Motor neuron (in vitro differentiated cells): ENCODE data around the gene ZNF570. TPM values are rescaled to one million over a fixed set of nuclear protein-coding genes. Genes with fewer than 3 reads are reported as not detected.

Experiments
- ATAC-seq, 8 experiments: fragments of 200-7000 bp; cut with Tn5 transposase; replicated peaks in 6 of 8; 2 replicates each; pipeline ENCODE4 v1.8.0; 2021; ENCODE audit warnings: mild to moderate bottlenecking in 8 of 8, moderate library complexity in 8 of 8
- H3K27ac ChIP-seq, 2 donors: fragments of 250-450 bp; sonication (Bioruptor Pico); 2 replicates each; pipeline ENCODE4 v1.9.0; 2021; ENCODE audit warnings: antibody characterized with exemption in 2 of 2, mild to moderate bottlenecking in 2 of 2, moderate library complexity in 1 of 2
- H3K4me1 ChIP-seq, 2 donors: fragments of 250-450 bp; sonication (Bioruptor Pico); replicated peaks in 1 of 2; 2 replicates each; pipeline ENCODE4 v1.6.1; 2021; ENCODE audit warnings: antibody characterized with exemption in 2 of 2, mild to moderate bottlenecking in 2 of 2, moderate library complexity in 1 of 2
- H3K4me3 ChIP-seq, 5 donors: fragments of 250-450 bp; sonication (Bioruptor Pico); 2 replicates each; pipeline ENCODE4 v1.9.0; 2021; ENCODE audit warnings: antibody characterized with exemption in 5 of 5, mild to moderate bottlenecking in 5 of 5, moderate library complexity in 4 of 5
- WGBS, 10 experiments: fragments of 450-650 bp; shearing (Covaris generic); methylation state at CpG; one replicate each; pipeline ENCODE4 v1.0.0; 2022; 5-methylcytosine and 5-hydroxymethylcytosine counted together
- in situ Hi-C, 9 experiments: fragments of 400-800 bp; cut with MboI; loops; one replicate each; pipeline ENCODE4 v1.15.0; 2021; ENCODE audit warnings: low sequenced_read_pairs in 9 of 9, low pct_unique_long_range_greater_than_20kb in 2 of 9; ENCODE audit not compliant: unreplicated experiment in 9 of 9
- total RNA-seq, 8 experiments: library from RNA; unstranded; fragments of 300-600 nt; gene quantifications; 2 replicates each; pipeline versions ENCODE4 v1.2.3 to v1.2.4, GENCODE V29; 2022

ZNF570 gene
- 10 to 100 TPM in 3 of 8 experiments, 1 to 10 TPM in 5; 1.5 to 11.5 (median 9.3) TPM for total RNA-seq

DNA sequence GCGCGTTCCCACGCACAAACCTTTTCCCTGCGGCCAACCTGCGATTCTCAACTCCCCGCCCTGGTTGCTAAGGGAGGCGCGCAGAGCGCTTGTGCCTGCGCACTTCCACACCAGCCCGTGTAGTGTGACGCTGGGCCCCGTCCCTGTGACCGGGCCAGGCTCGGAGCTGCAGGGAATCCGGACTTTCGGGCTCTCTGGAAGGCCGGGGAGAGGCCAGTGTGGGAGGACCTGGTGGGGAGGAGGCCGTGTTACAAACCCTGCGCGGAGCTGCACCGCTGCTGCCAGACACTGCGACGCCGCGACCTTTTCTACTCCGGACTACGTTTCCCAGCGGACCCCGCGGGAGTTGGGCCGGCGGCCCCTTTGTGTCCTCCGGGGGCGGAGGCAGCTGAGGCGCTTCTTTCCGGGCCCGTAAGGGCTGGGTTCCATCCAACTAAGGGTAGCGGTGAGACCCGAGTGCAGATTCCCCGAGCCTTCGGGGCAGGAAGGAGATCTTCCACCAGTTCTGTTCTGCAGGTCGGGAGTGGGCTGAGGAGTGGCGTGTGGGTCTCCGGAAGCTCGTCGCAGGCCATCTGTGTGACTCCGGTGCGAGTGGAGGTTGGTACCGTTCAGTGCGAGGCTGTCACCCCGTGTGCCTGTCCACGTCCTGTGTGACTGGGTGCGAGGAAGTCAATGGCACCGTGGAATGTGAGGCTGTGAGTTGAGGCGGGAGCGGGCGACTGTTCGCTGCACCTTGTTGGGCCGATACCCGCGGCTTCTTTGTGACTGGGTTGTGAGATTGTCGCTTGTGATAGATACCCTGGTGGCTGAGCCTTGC, at the start of gene ZNF570:
ZNF570 (plus strand) TSS at position 396 of the 817 bp plus-strand sequence. CDS start 999 bp downstream, outside the sequence.
- Histone ChIP-seq H3K27ac (peak within 1 kb of the TSS; percentile 80 to 91), H3K4me3 (peak within 1 kb of the TSS; percentile 64 to 78 (median 73)), H3K4me1 (peaks cover 8 to 21% of the 10 kb centered on the region in 2 donors)
- in situ Hi-C loops = no loop called here
- 0 to 5% (median 0%) methylated on average over 1 to 8 of the region's 63 CpGs; no CpG with 5 or more reads in 3 of the 10 experiments for WGBS, 10 experiments
- ATAC-seq = peak; percentile 69 to 85 (median 80)

DNA sequence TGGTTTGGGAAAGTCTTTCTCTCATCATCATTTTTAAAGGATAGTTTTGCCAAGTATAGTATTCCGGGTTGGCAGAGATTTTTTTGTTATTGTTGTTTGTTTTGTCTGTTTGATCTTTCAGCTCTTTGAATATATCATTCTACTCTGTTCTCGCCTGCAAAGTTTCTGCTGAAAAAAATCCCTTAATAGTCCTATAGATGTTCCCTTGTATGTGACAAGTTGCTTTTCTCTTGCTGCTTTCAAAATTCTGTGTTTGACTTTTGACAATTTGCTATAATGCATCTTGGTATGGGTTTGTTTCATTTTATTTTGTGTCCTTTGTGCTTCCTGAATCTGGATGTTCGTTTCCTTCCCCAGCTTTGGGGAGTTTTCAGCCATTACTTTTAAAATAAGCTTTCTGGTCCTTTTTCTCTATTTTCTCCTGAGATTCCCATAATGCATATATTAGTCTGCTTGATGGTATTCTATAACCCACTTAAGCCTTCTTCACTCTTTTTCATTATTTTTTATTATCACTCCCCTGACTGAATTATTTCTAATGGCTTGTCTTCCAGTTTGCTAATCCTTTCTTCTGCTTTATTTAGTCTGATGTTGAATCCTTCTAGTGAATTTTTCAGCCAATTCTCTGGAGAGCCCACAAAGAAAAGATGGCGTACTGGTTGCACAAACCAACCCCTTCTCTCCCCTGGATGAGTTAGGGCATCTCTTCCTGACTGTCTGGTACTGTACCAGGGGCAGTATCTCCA, 16.5 kb upstream of the ZNF570 start:
- no peak for ATAC-seq
- WGBS, 10 experiments = 72 to 100% (median 92%) methylated on average over 2 to 4 of the region's 4 CpGs
- H3K27ac ChIP-seq = no peak overlapping the region
- no peak overlapping the region for H3K4me3 ChIP-seq
- in situ Hi-C loops = no loop called here
- H3K4me1 ChIP-seq = no peaks in the 10 kb centered on the region

- 10 to 83% (median 58%) methylated on average over 3 to 20 of the region's 25 CpGs; no CpG with 5 or more reads in 1 of the 10 experiments for WGBS, 10 experiments
- Histone ChIP-seq H3K4me3 (peak overlapping the region; percentile 78 to 100 (median 92)), H3K27ac (peak overlapping the region; percentile 85 to 97), H3K4me1 (peaks cover 8 to 21% of the 10 kb centered on the region in 2 donors)
- ATAC-seq = no peak
- in situ Hi-C loops = no loop called here
Observed at GRCh38 chr19:37466277-37466797, 2.8 kb upstream of the ZNF570 start.

- H3K4me1 ChIP-seq = peaks cover 8 to 21% of the 10 kb centered on the region in 2 donors
- 0 to 8% (median 0%) methylated on average over 1 to 7 of the region's 62 CpGs; no CpG with 5 or more reads in 4 of the 10 experiments for WGBS, 10 experiments
- in situ Hi-C loops = no loop called here
- peak within 1 kb of the TSS; percentile 78 to 100 (median 92) for H3K4me3 ChIP-seq
- ATAC-seq = peak; percentile 68 to 76 (median 74)
- H3K27ac ChIP-seq = peak within 1 kb of the TSS; percentile 85 to 97
Observed at GRCh38 chr19:37466798-37467607, 2.2 kb upstream of the ZNF570 start, which contains the start of gene ZNF569. Gene ZNF569 (minus strand): TSS chr19:37467444. CDS start chr19:37444921, 22,523 bp downstream.

GRCh38 chr19:37467608-37468090, 1.5 kb upstream of the ZNF570 start:
- WGBS, 10 experiments = 28 to 92% (median 56%) methylated on average over 4 to 14 of the region's 18 CpGs
- peak overlapping the region; percentile 78 to 100 (median 92) for H3K4me3 ChIP-seq
- in situ Hi-C loops = no loop called here
- H3K27ac ChIP-seq = peak overlapping the region; percentile 17 to 97
- ATAC-seq = no peak
- peaks cover 8 to 21% of the 10 kb centered on the region in 2 donors for H3K4me1 ChIP-seq

DNA sequence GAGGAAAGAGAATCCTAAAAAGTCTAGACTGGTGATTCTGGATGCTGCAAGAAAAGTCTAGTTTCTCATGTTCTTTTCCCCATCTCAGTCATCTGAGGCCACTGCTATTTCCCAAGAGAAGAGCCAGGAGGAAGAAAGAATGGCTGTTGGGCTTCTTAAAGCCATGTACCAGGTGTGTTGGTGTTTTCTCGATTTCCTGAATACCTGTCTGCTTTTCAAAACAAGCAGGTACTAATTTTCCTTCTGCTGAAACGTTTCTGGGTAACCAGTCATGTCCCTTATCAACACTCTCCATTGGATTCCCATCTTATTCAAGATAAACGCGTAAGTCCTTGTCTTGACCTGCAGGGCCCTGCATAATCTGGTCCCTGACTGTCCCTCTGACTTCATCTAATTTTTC, 1.1 kb downstream of the ZNF570 start:
- Histone ChIP-seq H3K27ac (no peak overlapping the region), H3K4me1 (peaks cover 8 to 21% of the 10 kb centered on the region in 2 donors), H3K4me3 (peak overlapping the region; percentile 64 to 78 (median 73))
- ATAC-seq = no peak
- in situ Hi-C loops = no loop called here
- 62 to 91% (median 78%) methylated on average over 3 to 4 of the region's 4 CpGs; no CpG with 5 or more reads in 1 of the 10 experiments for WGBS, 10 experiments

DNA sequence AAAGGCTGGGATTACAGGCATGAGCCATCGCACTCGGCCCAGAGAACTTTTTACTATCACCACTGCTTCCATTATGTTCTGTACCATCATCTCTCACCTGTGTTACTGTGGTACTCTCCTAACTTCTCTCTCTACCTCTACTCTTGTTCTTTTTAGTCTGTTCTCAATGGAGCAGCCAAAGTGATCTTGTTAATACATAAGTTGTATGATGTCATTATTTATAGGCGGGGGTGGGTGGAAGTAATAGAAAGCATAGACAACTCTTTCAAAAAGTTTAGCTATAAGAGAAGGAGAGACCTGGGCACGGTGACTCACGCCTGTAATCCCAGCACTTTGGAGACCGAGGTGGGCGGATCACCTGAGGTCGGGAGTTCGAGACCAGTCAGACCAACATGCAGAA, 3.0 kb downstream of the ZNF570 start:
- 73 to 100% (median 100%) methylated on average over 1 to 7 of the region's 9 CpGs; no CpG with 5 or more reads in 1 of the 10 experiments for WGBS, 10 experiments
- ATAC-seq = no peak
- in situ Hi-C loops = no loop called here
- H3K27ac ChIP-seq = no peak overlapping the region
- peaks cover 5 to 15% of the 10 kb centered on the region in 2 donors for H3K4me1 ChIP-seq
- H3K4me3 ChIP-seq = no peak overlapping the region

DNA sequence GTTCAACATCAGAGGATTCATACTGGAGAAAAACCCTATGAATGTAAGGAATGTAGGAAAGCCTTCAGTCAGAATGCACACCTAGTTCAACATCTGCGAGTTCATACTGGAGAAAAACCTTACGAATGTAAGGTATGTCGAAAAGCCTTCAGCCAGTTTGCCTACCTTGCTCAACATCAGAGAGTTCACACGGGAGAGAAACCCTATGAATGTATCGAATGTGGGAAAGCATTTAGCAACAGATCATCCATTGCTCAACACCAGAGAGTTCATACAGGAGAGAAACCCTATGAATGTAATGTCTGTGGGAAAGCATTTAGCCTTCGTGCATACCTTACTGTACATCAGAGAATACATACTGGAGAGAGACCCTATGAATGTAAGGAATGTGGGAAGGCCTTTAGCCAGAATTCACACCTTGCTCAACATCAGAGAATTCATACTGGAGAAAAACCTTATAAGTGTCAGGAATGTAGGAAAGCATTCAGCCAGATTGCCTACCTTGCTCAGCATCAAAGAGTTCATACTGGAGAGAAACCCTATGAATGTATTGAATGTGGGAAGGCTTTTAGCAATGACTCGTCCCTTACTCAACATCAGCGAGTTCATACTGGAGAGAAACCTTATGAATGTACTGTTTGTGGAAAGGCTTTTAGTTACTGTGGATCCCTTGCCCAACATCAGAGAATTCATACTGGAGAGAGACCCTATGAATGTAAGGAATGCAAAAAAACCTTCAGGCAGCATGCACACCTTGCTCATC, 15.4 kb downstream of the ZNF570 start:
- no peak for ATAC-seq
- no peaks in the 10 kb centered on the region for H3K4me1 ChIP-seq
- WGBS, 10 experiments = 68 to 100% (median 90%) methylated on average over 3 to 8 of the region's 8 CpGs; no CpG with 5 or more reads in 1 of the 10 experiments
- no peak overlapping the region for H3K27ac ChIP-seq
- H3K4me3 ChIP-seq = no peak overlapping the region
- in situ Hi-C loops = no loop called here

GRCh38 chr19:37492213-37492612, 23.1 kb downstream of the ZNF570 start:
- no peak for ATAC-seq
- WGBS, 10 experiments = 8 to 75% (median 42%) methylated on average over 1 to 3 of the region's 3 CpGs
- in situ Hi-C loops = no loop called here
- Histone ChIP-seq H3K4me1 (no peaks in the 10 kb centered on the region), H3K27ac (no peak overlapping the region), H3K4me3 (no peak overlapping the region)

DNA sequence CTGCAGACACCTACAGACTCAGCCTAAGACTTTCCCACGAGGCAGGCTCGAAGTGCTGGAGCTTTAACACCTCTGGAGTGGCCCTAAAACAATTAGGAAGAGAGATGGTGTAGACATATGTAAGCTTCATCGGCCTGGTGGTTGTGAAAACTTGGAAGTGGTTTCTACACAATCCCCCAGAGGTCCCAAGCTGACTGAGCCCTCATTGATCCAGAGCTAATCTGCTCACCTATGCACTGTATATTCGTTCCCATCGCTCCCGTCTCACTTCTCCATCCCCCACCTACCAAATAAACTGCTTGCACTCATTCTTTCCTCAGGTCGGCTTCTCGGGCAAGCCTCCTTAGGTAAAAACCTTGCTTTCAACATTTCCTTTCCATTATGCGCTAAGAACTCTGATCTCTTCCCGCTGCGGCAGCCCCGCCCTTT, 36.8 kb downstream of the ZNF570 start:
- peak in 6 of 8 experiments; percentile 35 to 48 (median 44) for ATAC-seq
- Histone ChIP-seq H3K4me1 (peaks cover 6 to 7% of the 10 kb centered on the region in 2 donors), H3K4me3 (peak overlapping the region; percentile 49 to 85 (median 69)), H3K27ac (peak overlapping the region; percentile 96 to 98)
- in situ Hi-C loops = no loop called here
- WGBS, 10 experiments = 0 to 40% (median 6%) methylated on average over 2 to 9 of the region's 12 CpGs; no CpG with 5 or more reads in 3 of the 10 experiments

DNA sequence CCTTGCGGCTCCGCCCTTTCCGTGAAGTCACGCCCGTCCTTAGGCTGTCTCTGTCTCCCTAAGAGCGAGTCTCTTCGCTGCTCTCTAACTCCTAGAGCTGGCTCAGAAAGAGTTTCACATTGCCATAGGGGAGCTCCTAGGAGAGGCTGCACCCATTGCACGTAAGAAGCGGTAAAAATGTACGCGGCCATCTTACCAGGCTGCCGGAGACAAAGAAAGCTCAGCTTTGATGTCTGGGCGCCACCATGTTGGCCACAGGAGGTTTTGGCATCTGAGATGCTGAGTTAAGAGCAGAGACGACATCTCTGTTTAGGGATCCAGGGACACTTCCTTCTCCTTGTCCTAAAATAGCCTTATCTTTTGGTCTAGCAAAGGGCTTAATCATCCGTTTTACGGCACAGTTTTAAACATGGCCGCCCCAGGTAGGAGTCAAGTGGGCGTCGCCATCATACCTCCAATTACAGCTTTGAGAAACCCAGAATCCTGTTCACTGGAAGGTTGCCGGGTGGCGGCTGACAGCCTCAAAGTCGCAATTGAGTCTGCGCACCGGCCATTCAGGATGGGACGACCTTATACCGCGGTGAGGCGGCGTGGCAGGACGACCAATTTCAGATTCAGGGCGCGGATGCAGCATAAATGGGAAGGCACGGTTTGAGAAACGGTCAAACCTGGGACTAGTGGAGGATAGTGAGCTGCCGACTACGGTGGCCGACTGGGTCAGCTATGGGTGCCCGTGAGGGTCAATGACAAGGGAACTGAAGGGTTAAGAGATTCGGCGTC, 37.4 kb downstream of the ZNF570 start, which contains the start of gene ZNF793:
ZNF793 (plus strand) TSS at position 553 of the 780 bp plus-strand sequence. CDS start 16,501 bp downstream, outside the sequence.
- WGBS, 10 experiments = 0 to 23% (median 3%) methylated on average over 2 to 27 of the region's 40 CpGs; no CpG with 5 or more reads in 1 of the 10 experiments
- in situ Hi-C loops = no loop called here
- peak in 7 of 8 experiments; percentile 43 to 90 (median 86) for ATAC-seq
- Histone ChIP-seq H3K4me1 (peaks cover 6 to 7% of the 10 kb centered on the region in 2 donors), H3K4me3 (peak within 1 kb of the TSS; percentile 49 to 85 (median 69)), H3K27ac (peak within 1 kb of the TSS; percentile 96 to 98)
